T-helper 17 cell (primary cell): Measurements from ENCODE around the gene TPCN1. TPM values are rescaled to one million over a fixed set of nuclear protein-coding genes. Genes with fewer than 3 reads are reported as not detected.
A peak's percentile ranks its signal among the peaks of the same experiment; 100 is the strongest.

Experiments used
- ATAC-seq: fragments of 150-1000 bp; cut with Tn5 transposase; 2 replicates; pipeline ENCODE4 v1.10.0; 2021; ENCODE audit warnings: mild to moderate bottlenecking, moderate library complexity
- DNase-seq, 3 donors: peaks; one replicate each; pipeline versions ENCODE4 v3.0.0 to v3.0.0-alpha.2; 2020 to 2021
- H3K9me3 ChIP-seq: one replicate; pipeline ENCODE4 v1.7.0; 2013; ENCODE audit warnings: low read length, mild to moderate bottlenecking; ENCODE audit not compliant: control insufficient read depth, poor library complexity, severe bottlenecking
- H3K27ac Mint-ChIP-seq: one replicate; pipeline ENCODE4 v1.8.0; 2022; ENCODE audit warnings: mild to moderate bottlenecking, moderate library complexity, mixed read lengths
- H3K27me3 Mint-ChIP-seq: one replicate; pipeline ENCODE4 v1.8.0; 2022; ENCODE audit warnings: mixed read lengths
- H3K36me3 Mint-ChIP-seq: one replicate; pipeline ENCODE4 v1.8.0; 2022; ENCODE audit warnings: low read depth, mixed read lengths
- H3K4me1 Mint-ChIP-seq: one replicate; pipeline ENCODE4 v1.8.0; 2022; ENCODE audit warnings: mild to moderate bottlenecking, mixed read lengths
- H3K4me3 Mint-ChIP-seq: one replicate; pipeline ENCODE4 v1.8.0; 2022; ENCODE audit warnings: mild to moderate bottlenecking, moderate library complexity, mixed read lengths
- total RNA-seq, 4 donors: library from RNA in 2 of 4; stranded (reverse) in 2 of 4; gene quantifications; one replicate each; pipeline ENCODE4 v1.2.3 and lab custom pipeline; 2022 to 2026

Gene TPCN1
- total RNA-seq, 2 donors from 2014 or later: 39.9 to 59.0 TPM

DNA sequence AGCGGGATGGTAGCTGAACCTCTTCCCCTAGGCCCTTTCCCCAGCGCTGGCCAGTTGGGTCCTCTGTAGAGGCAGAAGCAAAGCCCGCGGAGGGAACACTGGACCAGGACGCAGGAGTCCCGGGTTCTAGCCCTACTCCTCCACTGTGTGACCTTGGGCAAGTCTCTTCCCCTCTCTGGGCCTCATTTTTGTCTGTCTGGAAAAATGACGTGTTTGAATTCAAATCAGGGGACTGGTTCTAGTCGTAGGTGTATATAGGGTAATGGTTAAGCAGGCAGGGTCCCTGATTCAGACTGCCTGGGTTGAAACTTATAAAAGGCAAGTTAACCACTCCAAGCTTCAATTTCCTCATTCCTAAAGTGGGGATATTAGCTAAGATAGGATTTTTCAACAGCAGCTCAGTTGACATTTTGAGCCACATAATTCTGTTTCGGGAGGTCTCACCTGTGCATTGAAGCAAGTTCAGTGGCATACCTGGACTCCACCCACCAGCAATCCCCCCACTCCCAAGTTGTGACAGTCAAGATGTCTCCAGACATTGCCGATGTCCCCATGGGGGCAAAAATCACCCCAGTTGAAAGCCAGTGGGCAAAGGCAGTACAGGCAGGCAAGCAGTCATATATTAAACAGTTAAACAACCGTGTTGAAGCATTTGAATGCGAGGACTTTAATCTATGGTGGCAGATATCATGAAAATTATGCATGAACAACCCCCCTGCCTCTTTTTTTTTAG lies 899 bp downstream of the TPCN1 start:
- H3K27me3 Mint-ChIP-seq: no peaks in the 10 kb centered on the region
- DNase-seq (no peak), ATAC-seq (no peak)
- peaks cover 23% of the 10 kb centered on the region for H3K4me1 Mint-ChIP-seq
- peak overlapping the region; percentile 99 for H3K4me3 Mint-ChIP-seq
- no peaks in the 10 kb centered on the region for H3K36me3 Mint-ChIP-seq
- peak overlapping the region; percentile 94 for H3K27ac Mint-ChIP-seq
- H3K9me3 ChIP-seq: no peaks in the 10 kb centered on the region

DNA sequence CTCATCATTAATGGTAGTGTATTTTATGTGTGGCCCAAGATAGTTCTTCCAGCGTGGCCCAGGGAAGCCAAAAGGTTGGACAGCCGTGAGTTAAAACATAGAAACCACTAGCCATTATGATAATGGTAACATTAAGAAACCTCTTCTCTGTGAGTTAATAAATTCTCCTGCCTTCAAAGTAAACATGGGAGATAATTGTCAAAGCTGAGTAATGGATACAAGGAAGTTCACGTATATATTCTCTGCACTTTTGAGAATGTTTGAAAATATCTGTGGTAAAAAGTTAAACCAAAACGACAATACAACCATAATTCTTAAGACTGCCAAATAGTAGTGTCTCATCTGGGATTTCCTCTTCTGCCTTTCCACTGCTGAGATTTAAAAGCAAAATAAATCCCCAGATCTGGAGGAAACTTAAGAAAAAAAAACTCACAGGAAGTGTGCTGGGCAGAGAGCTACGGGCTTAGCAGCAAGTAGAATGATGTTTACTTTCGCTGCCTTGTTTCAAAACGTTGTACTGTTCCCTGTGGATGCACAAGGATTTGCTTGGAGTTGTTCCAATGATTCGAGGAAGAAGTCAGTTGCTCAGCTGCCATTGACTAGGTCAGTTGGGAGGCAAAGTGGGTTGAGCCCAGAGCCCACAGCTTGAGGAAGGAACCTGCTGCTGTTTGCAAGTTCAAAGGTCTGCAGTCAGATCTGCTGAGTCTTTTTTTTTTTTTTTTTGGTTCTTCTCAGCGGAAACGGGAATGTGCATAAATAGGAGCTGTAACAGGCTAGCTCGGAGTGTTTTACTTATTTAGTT lies 1.7 kb downstream of the TPCN1 start:
- peaks cover 22% of the 10 kb centered on the region for H3K4me1 Mint-ChIP-seq
- H3K9me3 ChIP-seq: no peaks in the 10 kb centered on the region
- DNase-seq: no peak
- H3K36me3 Mint-ChIP-seq: no peaks in the 10 kb centered on the region
- no peaks in the 10 kb centered on the region for H3K27me3 Mint-ChIP-seq
- H3K27ac Mint-ChIP-seq: peak overlapping the region; percentile 94
- peak overlapping the region; percentile 99 for H3K4me3 Mint-ChIP-seq
- ATAC-seq: no peak

DNA sequence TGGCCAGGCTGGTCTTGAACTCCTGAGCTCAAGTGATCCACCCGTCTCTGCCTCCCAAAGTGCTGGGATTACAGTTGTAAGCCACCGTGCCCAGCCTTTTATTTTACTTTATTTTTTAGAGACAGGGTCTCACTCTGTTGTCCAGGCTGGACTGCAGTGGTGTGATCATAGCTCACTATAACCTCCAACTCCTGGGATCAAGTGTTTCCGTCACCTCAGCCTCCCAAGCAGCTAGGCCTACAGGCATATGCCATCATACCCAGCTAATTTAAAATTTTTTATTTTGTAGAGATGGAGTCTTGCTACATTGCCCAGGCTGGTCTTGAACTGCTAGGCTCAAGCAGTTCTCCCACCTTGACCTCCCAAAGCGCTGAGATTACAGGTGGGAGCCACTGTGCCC lies 3.7 kb downstream of the TPCN1 start:
- H3K4me3 Mint-ChIP-seq: no peak overlapping the region
- no peak for DNase-seq
- H3K27ac Mint-ChIP-seq: no peak overlapping the region
- H3K4me1 Mint-ChIP-seq: peaks cover 25% of the 10 kb centered on the region
- no peaks in the 10 kb centered on the region for H3K9me3 ChIP-seq
- H3K27me3 Mint-ChIP-seq: no peaks in the 10 kb centered on the region
- H3K36me3 Mint-ChIP-seq: peaks cover under 1% of the 10 kb centered on the region
- ATAC-seq: no peak

DNA sequence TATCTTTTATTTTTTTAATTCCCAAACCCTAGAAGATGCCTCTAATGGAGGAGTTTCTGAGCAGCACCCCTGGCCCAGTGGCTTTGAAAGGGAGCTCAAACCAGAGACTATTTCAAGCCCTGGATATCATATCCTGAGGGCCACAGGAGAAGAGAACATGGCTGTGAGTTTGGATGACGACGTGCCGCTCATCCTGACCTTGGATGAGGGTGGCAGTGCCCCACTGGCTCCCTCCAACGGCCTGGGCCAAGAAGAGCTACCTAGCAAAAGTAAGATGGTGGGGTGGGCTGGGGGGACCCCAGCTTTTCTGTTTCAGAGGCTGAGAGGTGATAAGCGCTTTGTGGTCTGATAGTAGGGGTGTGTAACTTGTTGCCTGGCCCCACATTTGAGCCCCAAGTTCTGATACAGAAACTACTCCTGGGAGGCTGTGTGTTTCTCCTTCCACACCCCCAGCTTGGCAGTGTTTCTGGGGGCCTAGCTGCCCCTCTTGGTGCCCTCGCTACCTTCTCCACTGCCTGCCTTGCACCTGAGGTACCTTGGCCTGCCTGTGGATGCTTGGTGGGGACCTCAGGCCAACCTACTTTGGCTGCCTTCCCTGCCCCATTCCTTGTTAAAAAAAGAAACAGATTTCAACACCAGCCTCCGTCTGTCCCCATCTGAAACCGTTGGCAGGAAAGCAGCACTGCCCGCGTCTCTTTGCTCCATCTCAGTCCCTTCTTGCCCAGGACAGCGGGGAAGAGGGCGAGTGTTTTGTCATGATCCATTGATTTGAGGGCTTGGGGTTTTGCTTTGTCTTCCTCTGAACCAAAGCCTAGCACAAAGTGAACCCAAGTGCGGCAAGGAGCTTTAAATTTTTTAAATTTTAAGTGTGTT lies 5.7 kb downstream of the TPCN1 start:
- Mint-ChIP-seq H3K4me3 (no peak overlapping the region), H3K27me3 (no peaks in the 10 kb centered on the region), H3K4me1 (peaks cover 24% of the 10 kb centered on the region), H3K27ac (no peak overlapping the region), H3K36me3 (peaks cover 2% of the 10 kb centered on the region)
- DNase-seq: no peak
- ATAC-seq: no peak
- no peaks in the 10 kb centered on the region for H3K9me3 ChIP-seq

DNA sequence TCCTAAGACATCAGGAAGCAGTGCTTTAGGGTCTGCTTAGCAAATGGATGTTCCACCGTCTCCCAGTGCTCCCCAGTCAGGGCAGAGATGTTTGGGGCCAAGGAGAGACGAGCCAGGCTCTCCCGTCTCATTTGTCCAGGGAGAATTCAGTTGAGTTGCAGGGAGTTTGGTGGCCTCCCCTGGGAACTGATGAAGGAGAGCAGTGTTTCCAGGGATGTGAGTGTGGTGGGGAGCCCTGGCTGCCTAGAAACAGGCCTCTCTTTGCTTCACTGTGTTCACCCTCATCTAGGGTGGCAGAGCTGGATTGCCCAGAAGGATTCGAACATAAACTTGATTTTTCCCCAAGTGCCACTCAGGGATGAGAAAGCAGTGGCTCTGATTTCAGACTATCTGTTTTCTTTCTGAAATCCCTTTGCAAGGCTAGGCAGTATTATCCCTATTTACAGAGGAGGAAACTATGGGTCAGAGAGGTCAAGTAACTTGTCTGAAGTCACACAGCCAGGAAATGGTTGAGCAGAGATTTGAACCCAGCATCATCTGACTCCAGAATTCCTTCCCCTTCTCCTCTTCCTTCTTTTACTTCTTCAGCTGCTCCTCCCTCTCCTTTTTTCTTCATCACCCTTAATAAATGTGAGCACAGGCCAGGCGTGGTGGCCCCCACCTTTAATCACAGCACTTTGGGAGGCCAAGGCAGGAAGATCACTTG lies 6.6 kb downstream of the TPCN1 start:
- H3K27me3 Mint-ChIP-seq: no peaks in the 10 kb centered on the region
- DNase-seq (no peak), ATAC-seq (no peak)
- peaks cover 2% of the 10 kb centered on the region for H3K36me3 Mint-ChIP-seq
- no peaks in the 10 kb centered on the region for H3K9me3 ChIP-seq
- H3K4me3 Mint-ChIP-seq: no peak overlapping the region
- H3K27ac Mint-ChIP-seq: no peak overlapping the region
- peaks cover 18% of the 10 kb centered on the region for H3K4me1 Mint-ChIP-seq

DNA sequence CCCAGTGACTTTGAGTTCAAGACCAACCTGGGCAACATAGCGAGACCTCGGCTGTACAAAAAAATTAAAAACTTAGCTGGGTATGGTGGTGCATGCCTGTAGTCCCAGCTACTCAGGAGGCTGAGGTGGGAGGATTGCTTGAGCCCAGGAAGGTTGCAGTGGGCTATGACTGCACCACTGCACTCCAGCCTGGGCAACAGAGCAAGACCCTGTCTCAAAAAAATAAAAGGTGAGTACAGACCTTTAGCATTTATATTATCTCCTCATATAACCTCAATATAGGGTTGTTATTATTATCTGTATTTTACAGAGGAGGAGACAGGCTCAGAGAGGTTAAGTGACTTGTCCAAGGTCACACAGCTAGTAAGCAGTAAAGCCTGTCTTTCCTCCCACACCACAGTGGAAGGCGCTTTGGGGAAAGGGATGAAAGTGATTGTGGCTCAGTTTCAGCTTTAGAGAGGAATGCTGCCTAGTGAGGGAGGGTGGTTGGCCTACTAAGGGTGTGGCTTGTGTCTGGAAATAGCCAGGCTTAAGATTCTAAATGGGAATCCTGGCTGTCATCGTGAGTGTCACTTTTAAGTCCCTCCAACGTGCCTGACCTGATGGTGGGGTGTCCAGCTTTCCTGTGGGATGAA lies 7.2 kb downstream of the TPCN1 start:
- no peak for DNase-seq
- ATAC-seq: no peak
- Mint-ChIP-seq H3K4me1 (peaks cover 18% of the 10 kb centered on the region), H3K36me3 (peaks cover 2% of the 10 kb centered on the region), H3K4me3 (no peak overlapping the region), H3K27me3 (no peaks in the 10 kb centered on the region), H3K27ac (peak overlapping the region; percentile 86)
- H3K9me3 ChIP-seq: no peaks in the 10 kb centered on the region

DNA sequence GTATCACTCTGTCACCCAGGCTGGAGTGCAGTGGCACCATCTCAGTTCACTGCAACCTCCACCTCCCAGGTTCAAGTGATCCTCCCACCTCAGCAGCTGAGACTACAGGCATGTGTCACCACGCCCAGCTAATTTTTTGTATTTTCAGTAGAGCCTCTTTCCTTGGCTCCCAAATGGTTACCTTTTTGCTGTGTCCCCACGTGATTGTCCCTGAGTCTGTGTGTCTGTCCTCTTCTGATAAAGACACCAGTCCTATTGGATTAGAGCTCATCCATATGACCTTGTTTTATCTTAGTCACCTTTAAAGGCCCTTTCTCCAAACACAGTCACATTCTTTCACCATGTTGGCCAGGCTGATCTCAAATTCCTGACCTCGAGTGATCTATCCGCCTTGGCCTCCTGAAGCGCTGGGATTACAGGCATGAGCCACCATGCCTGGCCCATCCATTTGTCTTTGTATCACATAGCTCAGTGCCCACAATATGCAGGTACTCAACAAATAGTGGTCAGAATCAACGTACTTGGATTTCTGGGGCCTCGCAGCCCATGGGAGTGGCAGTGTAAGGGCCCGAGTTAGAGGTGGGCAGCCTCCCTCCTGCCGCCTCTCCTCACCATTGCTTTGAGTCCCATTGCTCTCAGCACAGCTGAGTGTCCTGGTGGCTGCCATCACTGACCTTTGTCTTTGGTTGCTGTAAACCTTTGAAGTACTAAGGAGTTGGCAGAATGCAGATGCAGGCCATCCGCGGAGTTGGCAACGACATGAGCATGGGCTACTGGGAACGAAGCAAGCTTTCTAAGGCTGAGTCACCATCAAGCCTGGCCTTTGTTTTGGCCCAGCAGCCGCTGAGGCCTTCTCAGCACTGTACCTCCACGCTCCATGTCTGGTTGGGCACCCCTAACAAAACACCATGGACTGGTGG lies 9.3 kb downstream of the TPCN1 start:
- H3K27ac Mint-ChIP-seq: peak overlapping the region; percentile 86
- no peaks in the 10 kb centered on the region for H3K9me3 ChIP-seq
- peaks cover 5% of the 10 kb centered on the region for H3K36me3 Mint-ChIP-seq
- H3K27me3 Mint-ChIP-seq: no peaks in the 10 kb centered on the region
- H3K4me1 Mint-ChIP-seq: peaks cover 21% of the 10 kb centered on the region
- DNase-seq (no peak), ATAC-seq (no peak)
- H3K4me3 Mint-ChIP-seq: no peak overlapping the region

DNA sequence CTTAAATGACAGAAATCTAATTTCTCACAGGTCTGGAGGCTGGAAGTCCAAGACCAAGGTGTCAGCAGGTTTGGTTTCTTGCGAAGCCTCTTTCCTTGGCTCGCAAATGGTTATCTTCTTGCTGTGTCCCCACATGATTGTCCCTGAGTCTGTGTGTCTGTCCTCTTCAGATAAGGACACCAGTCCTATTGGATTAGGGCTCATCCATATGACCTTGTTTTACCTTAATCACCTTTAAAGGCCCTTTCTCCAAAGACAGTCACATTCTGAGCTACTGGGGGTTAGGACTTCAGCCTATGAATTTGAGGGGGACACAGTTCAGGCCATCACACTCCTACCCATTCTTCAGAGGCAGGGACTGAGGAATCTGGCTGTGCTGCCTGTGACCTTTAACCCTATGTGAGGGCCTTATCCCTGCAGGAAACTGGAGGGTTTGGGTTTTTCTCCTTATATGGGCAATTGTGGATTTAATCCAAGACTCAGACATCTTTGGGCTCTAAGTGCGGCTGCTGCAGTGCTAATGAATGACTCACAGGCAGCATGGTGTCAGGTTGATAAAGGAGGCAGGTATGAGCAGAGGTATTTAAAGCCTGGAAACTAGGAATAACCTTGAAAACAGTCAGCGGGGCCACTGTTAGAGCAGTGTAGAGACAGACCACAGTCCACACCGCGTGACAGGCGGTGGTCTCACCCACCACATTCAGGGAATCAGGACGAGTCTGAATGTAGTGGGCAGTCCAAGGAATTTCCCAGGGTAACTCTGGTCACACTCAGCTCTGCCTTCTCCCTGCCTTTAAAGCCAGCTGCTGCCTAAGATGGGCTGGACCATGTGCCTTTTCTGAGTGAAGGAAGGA lies 10.2 kb downstream of the TPCN1 start:
- Mint-ChIP-seq H3K27ac (no peak overlapping the region), H3K4me3 (no peak overlapping the region), H3K36me3 (peaks cover 7% of the 10 kb centered on the region), H3K27me3 (no peaks in the 10 kb centered on the region), H3K4me1 (peaks cover 22% of the 10 kb centered on the region)
- H3K9me3 ChIP-seq: no peaks in the 10 kb centered on the region
- DNase-seq: no peak
- ATAC-seq: no peak

DNA sequence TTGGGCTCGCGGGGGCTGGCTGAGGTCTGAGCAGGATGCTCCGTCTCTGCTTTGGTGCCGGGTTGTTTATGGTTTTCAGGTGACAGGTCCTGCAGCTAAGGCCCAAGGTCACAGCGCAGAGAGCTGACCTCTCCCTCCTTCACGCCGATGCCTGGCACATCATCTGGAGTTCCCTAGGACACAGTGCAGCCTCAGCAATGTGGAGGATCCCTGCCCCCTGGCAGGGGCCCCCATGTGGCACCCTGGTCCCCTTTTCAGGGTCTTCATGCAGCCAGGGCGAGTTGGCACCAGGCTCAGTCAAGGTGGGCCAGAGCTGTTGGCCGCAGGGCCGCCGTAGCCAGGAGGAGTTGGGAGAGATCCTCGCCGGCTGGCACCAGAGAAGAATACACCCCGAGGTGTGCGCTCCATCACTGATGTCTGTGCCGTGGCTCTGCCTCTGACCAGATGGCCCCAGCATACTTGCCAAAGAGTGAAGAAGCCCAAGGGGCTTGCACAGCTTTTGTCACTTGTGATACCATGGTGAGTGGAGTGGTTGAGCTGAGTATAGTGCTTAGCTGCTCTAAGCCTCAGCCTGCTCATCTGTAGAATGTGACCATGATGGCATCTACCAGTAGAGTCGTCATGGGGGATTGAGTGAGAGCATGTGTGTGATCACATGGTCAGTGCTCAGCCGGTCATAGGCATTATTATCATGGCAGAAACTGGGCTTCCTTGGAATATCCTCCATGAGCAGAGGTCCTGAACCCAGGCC lies 11.0 kb downstream of the TPCN1 start:
- Mint-ChIP-seq H3K27ac (peak overlapping the region; percentile 67), H3K27me3 (no peaks in the 10 kb centered on the region), H3K4me3 (peak overlapping the region; percentile 89), H3K36me3 (peaks cover 7% of the 10 kb centered on the region), H3K4me1 (peaks cover 22% of the 10 kb centered on the region)
- DNase-seq (no peak), ATAC-seq (no peak)
- no peaks in the 10 kb centered on the region for H3K9me3 ChIP-seq

DNA sequence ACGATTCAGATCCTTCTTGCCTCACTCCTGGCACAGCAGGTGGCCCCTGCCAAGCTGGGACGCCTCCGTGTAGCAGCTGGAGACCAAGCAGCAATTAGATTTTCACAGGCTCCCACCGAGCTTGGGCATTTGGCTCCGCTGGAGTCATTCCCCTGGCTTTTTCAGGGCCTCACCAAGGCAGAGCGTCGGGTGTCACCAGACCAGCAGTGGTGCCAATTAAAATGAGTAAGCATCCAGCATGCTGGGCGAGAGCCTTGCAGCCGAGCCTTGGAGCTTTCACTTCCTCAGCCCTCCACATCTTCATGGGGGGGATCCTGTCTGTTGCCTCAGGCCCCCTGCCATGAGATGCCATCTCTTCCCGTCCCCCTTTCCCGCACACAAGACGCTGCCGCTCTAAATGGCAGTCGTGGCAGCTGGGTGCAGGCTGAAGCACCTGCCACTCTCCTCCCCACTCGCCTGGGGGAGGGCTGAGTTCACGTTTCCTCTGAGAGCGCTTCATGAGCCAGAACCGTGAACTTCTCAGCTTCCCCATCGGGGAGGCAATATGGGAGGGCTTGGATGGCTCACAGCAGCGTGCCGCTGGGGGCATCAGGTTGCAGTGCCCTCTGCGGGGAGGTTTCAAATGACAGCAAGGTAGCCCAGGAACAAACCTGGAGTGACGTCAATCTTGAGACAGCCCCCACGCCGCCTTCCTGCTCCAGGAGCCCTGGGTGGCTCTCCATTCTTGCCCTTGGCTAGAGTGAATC lies 11.7 kb downstream of the TPCN1 start:
- peaks cover 22% of the 10 kb centered on the region for H3K4me1 Mint-ChIP-seq
- no peaks in the 10 kb centered on the region for H3K27me3 Mint-ChIP-seq

More for the DNA sequence above, 11.7 kb downstream of the TPCN1 start:
- no peaks in the 10 kb centered on the region for H3K9me3 ChIP-seq
- peak overlapping the region; percentile 67 for H3K27ac Mint-ChIP-seq
- DNase-seq (peak; percentile 19 to 45 (median 44)), ATAC-seq (peak; percentile 92)
- peak overlapping the region; percentile 89 for H3K4me3 Mint-ChIP-seq
- H3K36me3 Mint-ChIP-seq: peaks cover 7% of the 10 kb centered on the region
